Ascending aorta (tissue), 2 donors: ENCODE data around the gene ZNF503. TPM values are rescaled to one million over a fixed set of nuclear protein-coding genes. Genes with fewer than 3 reads are reported as not detected.

ENCODE experiments used
- DNase-seq, 2 donors: peaks; one replicate each; pipeline ENCODE4 v3.0.0-alpha.2; 2019; ENCODE audit warnings: low spot score in 2 of 2
- H3K27ac ChIP-seq, 2 donors: fragments of 200-600 bp; sonication (generic); one replicate each; pipeline ENCODE4 v1.5.1; 2016 to 2017; ENCODE audit warnings: mild to moderate bottlenecking in 1 of 2
- H3K27me3 ChIP-seq: fragments of 200-600 bp; sonication (generic); one replicate; pipeline ENCODE4 v1.5.1; 2017
- H3K36me3 ChIP-seq, 2 donors: fragments of 200-600 bp; sonication (generic); one replicate each; pipeline ENCODE4 v1.5.1; 2016
- H3K4me1 ChIP-seq, 2 donors: fragments of 200-600 bp; sonication (generic); one replicate each; pipeline ENCODE4 v1.5.1; 2016 to 2017; ENCODE audit warnings: mild to moderate bottlenecking in 1 of 2
- H3K4me3 ChIP-seq, 2 donors: fragments of 200-600 bp; sonication (generic); one replicate each; pipeline ENCODE4 v1.5.1; 2016 to 2017; ENCODE audit warnings: mild to moderate bottlenecking in 1 of 2
- H3K9me3 ChIP-seq, 2 donors: fragments of 200-600 bp; sonication (generic); one replicate each; pipeline ENCODE4 v1.5.1; 2016
- intact Hi-C: fragments of 100-400 bp; cut with DNase I; formaldehyde crosslinking; loops from one replicate; pipeline ENCODE4 v1.15.1; 2023
- total RNA-seq: library from RNA; depleted of rRNA; stranded (reverse); fragments of >200 nt; gene quantifications from one replicate; pipeline ENCODE4 v1.1.0, GENCODE V29; 2016
- TF ChIP-seq, protein P1 (sequence below), 3 experiments: fragments of 200-600 bp in 2 of 3; fragments of 450-650 bp in 1 of 3; sonication (generic) in 2 of 3; IDR thresholded peaks; one replicate each; pipeline ENCODE4 v1.5.1; 2016 to 2019; ENCODE audit warnings: antibody characterized with exemption in 3 of 3, mild to moderate bottlenecking in 1 of 3, moderate library complexity in 1 of 3

Gene ZNF503
- total RNA-seq, 1 donor from 2014 or later: 28.8 TPM

- Histone ChIP-seq H3K9me3 (peaks cover 0 to 17% of the 10 kb centered on the region in 2 donors), H3K4me3 (no peak overlapping the region), H3K27ac (no peak overlapping the region), H3K27me3 (no peaks in the 10 kb centered on the region), H3K4me1 (no peaks in the 10 kb centered on the region), H3K36me3 (peaks cover 0 to 8% of the 10 kb centered on the region in 2 donors)
- DNase-seq: no peak
- intact Hi-C loops: no loop called here
- TF ChIP-seq, protein P1, sequence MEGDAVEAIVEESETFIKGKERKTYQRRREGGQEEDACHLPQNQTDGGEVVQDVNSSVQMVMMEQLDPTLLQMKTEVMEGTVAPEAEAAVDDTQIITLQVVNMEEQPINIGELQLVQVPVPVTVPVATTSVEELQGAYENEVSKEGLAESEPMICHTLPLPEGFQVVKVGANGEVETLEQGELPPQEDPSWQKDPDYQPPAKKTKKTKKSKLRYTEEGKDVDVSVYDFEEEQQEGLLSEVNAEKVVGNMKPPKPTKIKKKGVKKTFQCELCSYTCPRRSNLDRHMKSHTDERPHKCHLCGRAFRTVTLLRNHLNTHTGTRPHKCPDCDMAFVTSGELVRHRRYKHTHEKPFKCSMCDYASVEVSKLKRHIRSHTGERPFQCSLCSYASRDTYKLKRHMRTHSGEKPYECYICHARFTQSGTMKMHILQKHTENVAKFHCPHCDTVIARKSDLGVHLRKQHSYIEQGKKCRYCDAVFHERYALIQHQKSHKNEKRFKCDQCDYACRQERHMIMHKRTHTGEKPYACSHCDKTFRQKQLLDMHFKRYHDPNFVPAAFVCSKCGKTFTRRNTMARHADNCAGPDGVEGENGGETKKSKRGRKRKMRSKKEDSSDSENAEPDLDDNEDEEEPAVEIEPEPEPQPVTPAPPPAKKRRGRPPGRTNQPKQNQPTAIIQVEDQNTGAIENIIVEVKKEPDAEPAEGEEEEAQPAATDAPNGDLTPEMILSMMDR (IDR thresholded peaks at IDR 0.05): no peak
These were observed 38.8 kb upstream of the ZNF503 start for GRCh38 chr10:75440271-75440793.

DNA sequence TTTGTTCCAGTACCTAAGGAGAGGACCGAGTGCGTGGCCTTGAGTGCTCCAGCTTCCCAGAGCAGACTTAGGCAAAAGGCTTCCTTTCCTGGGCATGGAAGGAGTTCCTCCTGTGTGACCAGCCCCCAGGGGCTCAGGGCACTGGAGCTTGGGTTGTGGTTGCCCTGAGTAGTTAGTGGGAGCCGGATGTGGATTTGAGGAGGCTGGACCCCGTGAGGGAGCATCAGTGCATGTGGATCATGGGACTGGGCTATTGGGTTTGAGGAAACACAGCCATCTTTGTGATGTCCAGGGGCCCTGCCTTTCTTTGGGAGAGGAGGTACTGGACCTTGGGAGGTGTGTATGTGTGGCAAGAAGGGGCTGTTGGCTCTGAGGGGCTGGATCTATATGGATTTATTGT is 38.2 kb upstream of the ZNF503 start:
- H3K36me3 ChIP-seq: peaks cover 0 to 8% of the 10 kb centered on the region in 2 donors
- no peak overlapping the region for H3K4me3 ChIP-seq
- intact Hi-C loops: no loop called here
- H3K27me3 ChIP-seq: no peaks in the 10 kb centered on the region
- H3K9me3 ChIP-seq: peaks cover 0 to 14% of the 10 kb centered on the region in 2 donors
- no peaks in the 10 kb centered on the region for H3K4me1 ChIP-seq
- no peak for DNase-seq
- TF ChIP-seq, protein P1 (IDR thresholded peaks at IDR 0.05): no peak
- no peak overlapping the region for H3K27ac ChIP-seq

DNA sequence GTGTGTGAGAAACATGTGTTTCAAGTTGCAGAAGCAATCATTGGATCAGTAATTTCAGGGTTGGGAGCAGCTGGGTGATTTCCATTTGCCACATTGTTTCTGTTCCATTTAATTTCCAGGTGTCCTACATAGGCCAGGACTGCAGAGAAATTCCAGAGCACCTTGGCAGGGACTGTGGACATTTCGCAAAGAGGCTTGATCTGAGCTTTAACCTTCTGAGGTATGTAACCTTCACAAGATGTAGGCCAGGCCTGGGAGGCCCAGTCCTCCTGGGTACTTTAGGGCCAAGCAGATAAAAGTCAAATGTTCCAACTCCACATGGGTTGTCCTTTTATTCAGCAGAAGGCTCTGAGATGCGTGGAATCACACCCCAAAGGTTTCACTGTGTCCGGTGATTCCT is 36.7 kb upstream of the ZNF503 start:
- no peaks in the 10 kb centered on the region for H3K27me3 ChIP-seq
- intact Hi-C loops: no loop called here
- H3K36me3 ChIP-seq: peaks cover 0 to 8% of the 10 kb centered on the region in 2 donors
- H3K27ac ChIP-seq: no peak overlapping the region
- peaks cover 0 to 8% of the 10 kb centered on the region in 2 donors for H3K9me3 ChIP-seq
- no peak for DNase-seq
- no peak overlapping the region for H3K4me3 ChIP-seq
- TF ChIP-seq, protein P1 (IDR thresholded peaks at IDR 0.05): no peak
- H3K4me1 ChIP-seq: no peaks in the 10 kb centered on the region

DNA sequence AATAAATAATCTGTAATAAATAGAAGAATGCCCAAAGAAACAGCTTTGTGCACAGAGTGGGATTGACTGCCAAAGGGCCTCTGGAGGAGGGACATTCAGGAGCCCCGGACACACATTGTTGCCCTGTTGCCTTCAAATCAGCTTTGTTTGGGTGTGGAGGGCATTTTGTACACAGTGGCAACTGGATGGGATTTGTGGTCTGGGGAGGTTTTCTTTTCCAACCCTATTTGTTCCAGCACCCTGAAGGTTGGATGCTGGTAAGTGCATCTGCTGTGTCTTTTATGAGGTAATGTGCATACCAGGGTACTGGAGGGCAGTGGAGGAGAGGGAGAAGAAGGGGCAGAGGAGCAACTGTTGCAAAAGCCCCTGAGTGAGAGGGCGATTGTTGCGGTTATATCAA is 36.1 kb upstream of the ZNF503 start:
- Histone ChIP-seq H3K27me3 (no peaks in the 10 kb centered on the region), H3K4me1 (no peaks in the 10 kb centered on the region), H3K9me3 (peaks cover 0 to 3% of the 10 kb centered on the region in 2 donors), H3K4me3 (no peak overlapping the region), H3K36me3 (peaks cover 0 to 8% of the 10 kb centered on the region in 2 donors), H3K27ac (no peak overlapping the region)
- intact Hi-C loops: no loop called here
- TF ChIP-seq, protein P1 (IDR thresholded peaks at IDR 0.05): no peak
- no peak for DNase-seq

DNA sequence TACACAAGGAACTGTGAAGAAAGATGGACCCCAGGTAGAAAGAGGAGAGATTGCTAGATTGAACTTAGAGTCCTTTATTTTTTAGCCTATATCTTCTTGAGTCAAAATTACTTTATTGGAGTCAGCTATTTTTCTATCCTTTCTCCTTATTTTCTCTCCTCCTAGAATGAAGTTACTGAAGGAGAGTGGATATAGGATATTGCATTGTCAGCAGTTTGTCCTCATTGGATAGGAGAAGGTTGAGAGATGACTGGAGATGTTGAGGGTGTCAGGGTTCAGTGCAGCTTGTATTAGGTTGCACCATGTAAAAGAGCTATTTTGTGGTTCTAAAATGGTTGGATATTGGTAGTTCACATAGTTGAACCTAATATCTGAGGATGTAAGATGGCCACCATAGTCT is 35.3 kb upstream of the ZNF503 start:
- Histone ChIP-seq H3K4me1 (peaks cover 0 to 3% of the 10 kb centered on the region in 2 donors), H3K27me3 (no peaks in the 10 kb centered on the region), H3K27ac (no peak overlapping the region), H3K9me3 (no peaks in the 10 kb centered on the region), H3K36me3 (peaks cover 0 to 8% of the 10 kb centered on the region in 2 donors), H3K4me3 (no peak overlapping the region)
- intact Hi-C loops: no loop called here
- no peak for DNase-seq
- TF ChIP-seq, protein P1 (IDR thresholded peaks at IDR 0.05): no peak

DNA sequence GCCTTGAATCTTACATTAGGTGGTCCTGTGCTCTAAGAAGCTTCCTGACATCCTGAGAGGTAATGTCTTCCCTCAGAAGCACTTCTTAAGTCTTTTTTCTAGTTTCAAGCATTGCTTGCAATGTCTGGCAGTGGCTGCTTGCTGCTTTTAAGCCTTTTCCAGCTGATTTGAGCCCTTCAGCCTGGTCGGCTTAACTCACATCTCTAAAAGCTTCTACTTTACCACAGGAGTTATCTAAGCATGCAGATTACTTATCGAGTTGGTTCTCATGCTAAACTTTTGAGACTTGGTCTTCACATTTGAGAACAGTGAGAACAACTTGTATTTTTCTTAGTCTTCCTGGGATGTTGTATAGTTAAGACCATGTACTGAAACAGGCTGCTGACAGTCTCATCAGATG is 33.7 kb upstream of the ZNF503 start:
- Histone ChIP-seq H3K36me3 (peaks cover 0 to 8% of the 10 kb centered on the region in 2 donors), H3K9me3 (no peaks in the 10 kb centered on the region), H3K27me3 (no peaks in the 10 kb centered on the region), H3K4me1 (peaks cover 0 to 12% of the 10 kb centered on the region in 2 donors), H3K27ac (no peak overlapping the region), H3K4me3 (no peak overlapping the region)
- DNase-seq: no peak
- intact Hi-C loops: no loop called here
- TF ChIP-seq, protein P1 (IDR thresholded peaks at IDR 0.05): no peak
